GM19240 (cell line): ENCODE data around the gene INTS15.

Experiments used
- DNase-seq: peaks from one replicate; pipeline ENCODE4 v3.0.0; 2011; ENCODE audit warnings: low spot score; ENCODE audit not compliant: insufficient read length

Gene INTS15

DNA sequence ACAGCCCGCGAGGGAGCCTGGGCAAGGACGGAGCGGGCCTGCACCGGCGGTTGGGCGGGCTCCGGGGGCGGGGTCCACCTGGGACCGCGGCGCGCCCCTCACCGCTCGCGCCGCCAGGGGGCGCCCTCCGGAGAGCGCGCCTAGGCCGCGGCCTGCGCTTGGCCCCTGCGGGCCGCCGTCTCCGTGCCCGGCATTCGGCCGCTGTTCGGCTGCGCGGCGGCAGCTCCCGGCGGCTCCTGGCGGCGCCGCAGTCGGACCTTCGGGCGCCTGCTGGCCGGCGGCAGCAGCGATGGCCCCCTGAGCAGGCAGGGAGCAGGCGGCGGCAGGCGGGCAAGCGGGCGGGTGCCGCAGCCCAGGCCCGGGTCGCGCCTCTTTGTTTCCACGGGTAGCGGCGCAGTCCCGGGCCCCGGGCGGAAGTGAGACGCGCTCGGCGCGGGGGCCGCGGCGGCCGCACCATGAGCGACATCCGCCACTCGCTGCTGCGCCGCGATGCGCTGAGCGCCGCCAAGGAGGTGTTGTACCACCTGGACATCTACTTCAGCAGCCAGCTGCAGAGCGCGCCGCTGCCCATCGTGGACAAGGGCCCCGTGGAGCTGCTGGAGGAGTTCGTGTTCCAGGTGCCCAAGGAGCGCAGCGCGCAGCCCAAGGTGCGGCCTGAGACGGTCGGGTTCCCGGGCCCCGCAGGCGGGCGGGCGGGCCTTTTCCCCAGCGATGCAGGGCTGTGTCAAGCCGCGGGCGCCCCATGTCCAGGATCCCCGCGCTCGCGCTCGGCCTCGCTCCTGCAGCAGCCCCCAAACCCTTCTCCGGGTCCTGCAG is at the start of gene INTS15:
INTS15 (plus strand) TSS at position 193 of the 816 bp plus-strand sequence; CDS start at position 456, 263 bp downstream.
- peak; percentile 76 for DNase-seq

DNA sequence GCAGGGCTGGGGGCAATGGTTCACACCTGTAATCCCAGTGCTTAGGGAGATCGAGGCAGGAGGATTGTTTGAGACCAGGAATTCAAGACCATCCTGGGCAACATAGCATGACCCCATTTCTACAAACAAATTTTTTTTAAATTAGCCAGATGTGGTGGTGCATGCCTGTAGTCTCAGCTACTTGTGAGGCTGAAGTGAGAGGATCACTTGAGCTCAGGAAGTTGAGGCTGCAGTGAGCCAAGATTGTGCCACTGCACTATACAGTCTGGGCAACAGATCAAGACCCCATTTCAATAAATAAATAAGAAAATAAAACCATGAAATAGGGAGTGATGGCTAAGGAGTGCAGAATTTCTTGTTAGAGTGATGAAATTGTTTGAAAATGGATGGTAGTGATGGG is 47.5 kb upstream of the INTS15 start:
- no peak for DNase-seq

DNA sequence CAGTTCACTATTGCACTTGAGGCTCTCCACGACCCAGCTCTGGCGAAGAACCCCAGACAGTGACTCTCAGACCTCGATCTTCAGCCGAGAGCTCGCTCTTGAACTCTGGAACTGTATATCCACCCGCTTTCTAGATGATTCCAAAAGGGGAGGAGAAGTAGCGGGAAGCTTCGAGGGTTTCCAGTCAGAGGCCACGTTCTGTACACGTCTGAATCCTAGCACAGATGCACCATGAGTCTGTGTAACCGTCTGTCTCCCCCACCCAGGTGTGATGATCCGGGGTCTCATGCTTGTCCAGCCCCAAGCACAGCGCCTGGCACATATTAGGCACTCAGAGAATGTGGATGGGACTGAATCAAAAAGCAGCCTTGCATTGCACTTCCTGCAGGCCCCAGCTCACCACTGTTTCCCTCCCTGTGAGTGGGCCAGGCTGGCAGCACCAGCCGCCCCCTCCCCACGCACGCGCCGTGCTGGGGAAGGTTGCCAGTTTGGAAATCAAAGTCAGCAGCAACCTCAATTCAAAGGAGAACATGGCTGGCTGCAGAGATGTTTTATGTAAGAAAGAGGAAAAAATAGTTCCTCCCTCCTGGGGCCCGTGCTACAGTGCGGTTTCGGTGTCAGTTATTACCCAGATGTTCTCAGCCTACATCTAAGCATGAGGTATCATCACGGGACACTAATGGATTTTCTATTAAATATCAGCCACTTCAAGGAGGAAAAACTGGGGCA is 44.3 kb upstream of the INTS15 start:
- no peak for DNase-seq

DNA sequence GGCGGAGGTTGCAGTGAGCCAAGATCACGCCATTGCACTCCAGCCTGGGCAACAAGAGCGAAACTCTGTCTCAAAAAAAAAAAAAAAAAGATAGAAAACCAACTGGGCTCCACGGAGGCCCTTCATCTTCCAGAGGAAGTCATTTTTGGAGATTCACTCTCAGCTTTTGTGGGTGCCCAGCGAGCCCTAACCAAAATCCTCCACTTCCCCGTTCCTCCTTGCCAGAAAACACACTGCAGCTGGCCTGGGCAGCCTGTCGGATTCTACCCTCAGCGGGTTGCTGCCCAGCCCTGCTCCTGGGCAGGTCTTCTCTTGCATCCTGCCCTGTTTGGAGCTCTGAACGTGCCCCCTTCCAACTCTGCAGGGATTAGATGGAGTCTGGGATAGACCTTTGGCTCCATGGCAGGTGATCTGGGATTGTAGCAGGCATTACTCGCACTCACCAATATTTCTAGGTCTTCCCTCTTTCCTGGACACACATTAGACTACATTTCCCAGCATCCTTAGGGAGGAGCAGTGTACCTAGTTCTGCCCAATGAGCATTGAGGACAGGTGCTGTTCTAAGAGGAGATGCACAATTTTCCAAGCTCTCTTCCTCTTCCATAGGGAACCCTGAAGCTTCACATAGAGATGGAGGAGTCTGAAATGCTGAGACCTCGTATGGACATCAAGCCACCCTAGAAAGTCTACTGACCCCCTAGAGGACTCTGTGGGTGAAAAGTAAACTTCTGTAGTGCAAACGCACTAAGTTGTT is 43.1 kb upstream of the INTS15 start:
- DNase-seq = no peak

DNA sequence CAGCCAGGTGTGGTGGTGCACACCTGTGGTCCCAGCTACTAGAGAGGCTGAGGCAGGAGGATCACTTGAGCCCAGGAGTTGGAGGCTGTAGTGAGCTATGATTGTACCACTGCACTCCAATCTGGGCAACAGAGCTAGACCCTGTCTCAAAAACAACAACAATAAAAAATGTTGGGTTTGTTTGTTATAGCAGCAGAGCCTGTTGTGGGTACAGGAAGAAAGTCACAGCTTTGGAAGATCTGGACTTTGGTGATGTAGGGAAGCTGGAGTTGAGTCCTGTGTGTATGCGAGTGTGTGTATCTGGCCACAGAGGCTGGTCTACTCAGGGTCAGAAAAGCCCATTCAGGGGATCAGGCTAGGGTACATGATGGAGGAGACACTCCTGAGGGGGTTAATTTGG is 42.4 kb upstream of the INTS15 start:
- no peak for DNase-seq

DNA sequence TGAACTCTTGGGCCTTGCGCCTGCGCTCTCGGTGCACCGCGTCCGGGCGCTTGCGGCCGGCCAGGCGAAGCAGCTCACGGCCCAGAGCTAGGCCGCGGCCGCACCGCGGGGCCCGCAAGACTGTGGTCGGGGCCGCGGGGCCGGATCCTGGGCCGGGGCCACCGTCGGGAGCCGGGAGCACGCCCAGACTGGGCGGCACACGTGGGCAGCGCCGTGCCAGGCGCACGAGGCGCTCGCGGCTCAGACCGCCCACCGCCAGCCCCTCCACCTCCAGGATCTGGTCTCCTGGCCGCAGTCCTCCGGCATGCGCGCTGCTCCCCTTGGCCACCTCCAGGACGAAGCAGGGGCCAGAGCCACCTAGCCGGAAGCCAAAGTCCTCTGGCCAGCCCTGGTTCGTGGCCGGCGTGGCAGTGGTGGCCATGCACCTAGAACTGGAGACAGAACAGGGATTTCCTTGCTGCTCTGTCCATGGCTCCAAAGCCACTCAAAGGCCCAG is 38.8 kb upstream of the INTS15 start, which contains the start of gene GRID2IP:
GRID2IP (minus strand) TSS at position 446 of the 496 bp plus-strand sequence; CDS start at position 421, 25 bp downstream.
- DNase-seq = no peak

DNA sequence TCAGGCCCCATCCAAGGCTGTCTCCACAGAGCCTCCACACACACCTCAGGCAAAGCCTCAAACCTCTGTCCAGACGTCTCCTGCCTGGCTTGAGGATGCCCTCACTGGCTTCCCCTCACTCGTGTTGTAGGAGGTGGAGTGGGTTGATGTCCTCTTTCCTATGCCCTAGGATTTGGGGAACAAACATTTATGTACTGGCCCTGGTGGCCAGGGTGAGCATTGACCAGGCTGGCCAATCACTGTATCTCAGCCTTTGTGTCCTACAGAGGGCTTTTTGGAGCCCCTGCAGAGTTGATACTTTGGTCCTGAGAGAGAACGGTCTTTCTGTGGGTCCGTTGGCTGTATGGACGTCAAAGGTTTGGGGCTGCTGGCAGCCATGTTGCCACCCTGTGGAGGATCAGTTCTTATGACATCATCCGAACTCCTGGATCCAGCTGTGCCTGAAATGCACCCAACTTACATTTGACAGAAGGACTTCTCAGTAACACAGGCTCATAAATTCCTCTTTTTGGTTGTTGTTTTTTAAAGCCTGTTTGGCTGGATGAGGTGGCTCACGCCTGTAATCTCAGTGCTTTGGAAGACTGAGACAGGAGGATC is 36.3 kb upstream of the INTS15 start:
- no peak for DNase-seq

DNA sequence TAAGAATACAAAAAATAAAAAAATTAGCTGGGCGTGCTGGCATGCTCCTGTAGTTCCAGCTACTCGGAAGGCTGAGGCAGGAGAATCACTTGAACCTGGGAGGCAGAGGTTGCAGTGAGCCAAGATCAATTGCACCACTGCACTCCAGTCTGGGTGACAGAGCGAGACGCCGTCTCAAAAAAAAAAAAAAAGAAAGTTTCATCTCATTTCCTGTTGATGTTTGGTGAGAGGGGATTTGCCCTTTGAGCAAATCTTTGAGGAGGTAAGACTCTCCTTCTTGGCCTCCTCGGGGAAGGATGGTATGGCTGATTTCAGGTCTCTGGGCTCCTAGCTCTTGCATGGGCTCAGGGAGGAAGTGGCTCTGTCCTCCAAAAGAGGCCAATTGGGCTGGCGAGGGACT is 35.0 kb upstream of the INTS15 start:
- no peak for DNase-seq

DNA sequence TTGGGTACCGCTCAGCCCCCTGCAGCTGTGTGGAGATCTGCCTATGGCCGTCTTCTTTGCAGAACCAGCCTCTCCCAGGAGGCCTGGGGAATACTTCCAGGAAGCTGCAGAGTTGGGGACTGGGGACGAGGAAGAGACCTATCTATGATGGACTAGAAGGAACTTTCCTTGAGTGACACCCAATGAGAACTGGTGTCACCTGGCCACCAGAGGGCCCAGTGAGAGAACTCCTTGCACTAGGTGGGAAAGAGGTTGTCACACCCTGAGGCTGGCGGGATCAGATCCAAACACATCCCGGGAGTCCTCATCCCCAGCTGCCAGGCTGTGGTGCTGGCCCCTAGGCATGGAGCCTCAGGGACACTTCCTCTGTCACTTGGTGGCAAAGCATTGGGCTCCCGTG is 33.6 kb upstream of the INTS15 start:
- no peak for DNase-seq

DNA sequence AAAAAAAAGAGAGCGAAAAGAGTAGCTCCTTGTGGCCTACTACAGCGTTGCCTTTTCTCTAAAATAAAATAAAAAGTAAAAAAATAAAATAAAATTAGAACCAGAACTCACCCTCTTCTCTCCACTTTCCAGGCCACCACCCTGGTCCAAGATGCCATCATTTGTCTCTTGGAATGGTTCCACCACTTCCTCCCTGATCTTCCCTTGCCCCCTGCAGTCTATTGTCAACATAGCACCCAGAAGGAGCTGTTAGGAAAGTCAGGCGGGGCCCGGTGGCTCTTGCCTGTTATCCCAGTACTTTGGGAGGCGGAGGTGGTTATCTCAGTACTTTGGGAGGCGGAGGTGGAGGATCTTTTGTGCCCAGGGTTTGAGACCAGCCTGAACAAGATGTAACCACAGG is 31.0 kb upstream of the INTS15 start:
- no peak for DNase-seq

DNA sequence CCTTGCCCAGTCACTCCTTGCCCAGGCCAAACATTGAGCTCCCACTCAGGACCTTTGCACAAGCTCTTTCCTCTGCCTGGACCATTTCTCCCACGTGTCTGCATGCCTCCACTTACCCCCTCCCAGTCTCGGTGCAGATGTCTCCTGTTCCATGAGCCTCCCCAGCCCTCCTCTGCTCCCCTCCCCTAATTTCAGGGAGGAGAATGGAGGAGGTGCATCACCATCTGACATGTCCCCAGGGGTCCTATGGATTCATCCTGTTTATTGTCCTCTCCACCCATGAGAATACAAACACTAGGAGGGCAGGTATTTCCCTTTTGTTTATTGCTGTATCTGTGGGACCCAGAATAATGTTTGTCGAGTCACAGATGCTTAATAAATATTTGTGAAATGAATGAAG is 29.9 kb upstream of the INTS15 start:
- no peak for DNase-seq

DNA sequence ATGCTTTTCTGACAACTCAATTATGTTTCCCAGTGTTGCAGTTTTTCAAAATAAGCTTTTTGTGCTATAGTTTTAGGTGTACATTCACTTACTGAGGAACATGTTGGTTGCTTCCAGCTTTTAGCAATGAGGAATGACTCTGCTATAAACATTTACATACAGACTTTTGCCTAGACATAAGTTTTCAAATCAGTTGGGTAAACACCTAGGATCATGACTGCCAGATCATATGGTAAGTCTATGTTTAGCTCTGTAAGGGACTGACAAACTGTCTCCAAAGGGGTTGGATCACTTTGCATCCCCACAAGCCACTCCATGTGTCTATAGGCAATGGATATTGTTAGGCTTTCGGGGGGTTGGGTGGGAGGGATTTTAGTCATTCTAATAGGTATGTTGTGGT is 27.7 kb upstream of the INTS15 start:
- no peak for DNase-seq

DNA sequence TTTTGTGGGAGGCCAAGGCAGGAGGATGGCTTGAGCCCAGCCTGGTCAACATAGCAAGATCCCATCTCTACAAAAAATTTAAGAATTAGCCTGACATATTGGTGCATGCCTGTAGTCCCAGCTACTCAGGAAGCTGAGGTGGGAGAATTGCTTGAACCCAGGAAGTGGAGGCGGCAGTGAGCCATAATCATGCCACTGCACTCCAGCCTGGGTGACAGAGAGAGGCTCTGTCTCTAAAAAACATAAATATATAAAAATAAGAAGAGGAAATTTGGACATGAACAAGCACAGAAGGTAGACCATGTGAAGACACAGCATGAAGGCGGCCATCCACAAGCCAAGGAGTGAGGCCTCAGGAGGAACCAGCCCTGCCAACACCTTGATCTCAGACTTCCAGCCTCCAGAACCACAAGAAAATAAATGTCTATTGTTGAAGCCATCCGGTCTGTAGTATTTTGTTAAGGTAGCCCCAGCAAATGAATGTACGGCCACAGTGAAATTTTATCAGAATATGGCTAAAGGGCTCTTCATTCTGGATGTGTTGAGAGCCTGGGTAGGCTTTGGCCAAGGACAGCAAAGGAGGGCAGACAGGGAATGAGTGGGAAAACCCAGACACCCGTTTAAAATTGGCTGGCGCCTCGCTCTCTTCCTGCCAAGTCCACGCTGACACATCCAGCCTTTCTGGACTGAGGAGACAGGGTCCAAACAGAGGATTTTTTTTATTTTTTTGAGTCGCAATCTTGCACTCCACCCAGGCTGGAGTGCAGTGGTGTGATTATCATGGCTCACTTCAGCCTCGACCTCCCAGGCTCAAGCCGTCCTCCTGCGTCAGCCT is 25.7 kb upstream of the INTS15 start:
- DNase-seq = no peak

DNA sequence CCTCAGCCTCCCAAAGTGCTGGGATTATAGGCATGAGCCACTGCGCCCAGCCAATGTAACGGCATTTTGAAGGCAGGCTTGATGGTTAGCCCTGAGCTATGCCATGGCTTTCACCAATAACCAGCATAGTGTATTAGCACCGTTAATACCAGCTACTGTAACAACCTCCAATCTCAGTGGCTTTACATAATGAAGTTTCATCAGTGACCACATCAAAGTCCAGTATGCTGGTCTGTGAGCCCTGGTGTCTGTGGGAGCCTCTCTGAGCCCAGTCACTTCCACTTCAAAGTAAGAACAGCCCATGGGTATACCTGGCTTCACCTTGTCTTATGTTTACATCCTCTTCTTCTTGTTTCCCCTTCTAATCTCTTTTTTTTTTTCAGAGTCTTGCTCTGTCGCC is 24.2 kb upstream of the INTS15 start:
- no peak for DNase-seq

DNA sequence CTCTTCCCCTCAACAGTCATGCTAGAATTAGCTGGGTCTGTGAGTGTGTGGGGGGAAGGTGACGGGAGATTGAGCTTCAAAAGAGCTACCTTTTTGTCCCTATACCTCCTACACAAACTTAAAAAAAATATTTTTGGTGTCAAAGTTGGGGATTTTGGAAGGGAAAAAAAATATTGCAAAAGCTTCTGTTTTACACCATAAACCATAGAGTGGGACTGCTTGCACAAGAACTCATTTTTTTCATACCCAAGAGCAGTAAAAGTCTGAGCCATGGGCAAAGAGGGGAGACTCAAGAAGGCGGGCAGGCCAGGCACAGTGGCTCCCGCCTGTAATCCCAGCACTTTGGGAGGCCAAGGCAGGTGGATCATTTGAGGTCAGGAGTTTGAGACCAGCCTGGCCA is 21.9 kb upstream of the INTS15 start:
- no peak for DNase-seq

DNA sequence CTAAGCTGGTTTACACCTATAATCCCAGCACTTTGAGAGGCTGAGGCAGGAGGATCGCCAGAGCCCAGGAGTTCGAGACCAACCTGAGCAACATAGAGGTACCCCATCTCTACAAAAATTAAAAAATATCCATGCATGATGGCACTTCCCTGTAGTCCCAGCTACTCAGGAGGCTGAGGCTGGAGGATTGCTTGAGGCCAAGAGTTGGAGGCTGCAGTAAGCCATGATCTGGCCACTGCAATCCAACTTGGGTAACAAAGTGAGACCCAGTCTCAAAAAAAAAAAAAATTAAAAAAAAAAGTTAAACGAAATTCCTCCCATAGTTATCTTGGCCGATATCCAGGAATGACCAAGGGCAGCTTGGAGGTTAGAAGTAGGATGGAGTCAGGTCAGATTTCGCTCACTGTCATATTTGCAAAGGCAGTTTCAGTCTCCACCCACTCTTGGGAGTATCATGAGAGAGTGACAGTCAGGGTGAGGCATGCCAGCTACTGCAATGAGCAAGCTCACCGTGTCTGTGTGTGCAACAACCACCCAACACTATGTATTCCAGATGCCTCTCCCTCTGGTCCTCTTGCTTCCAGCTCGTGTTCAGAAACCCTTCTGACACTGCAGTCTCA is 18.6 kb upstream of the INTS15 start:
- no peak for DNase-seq

DNA sequence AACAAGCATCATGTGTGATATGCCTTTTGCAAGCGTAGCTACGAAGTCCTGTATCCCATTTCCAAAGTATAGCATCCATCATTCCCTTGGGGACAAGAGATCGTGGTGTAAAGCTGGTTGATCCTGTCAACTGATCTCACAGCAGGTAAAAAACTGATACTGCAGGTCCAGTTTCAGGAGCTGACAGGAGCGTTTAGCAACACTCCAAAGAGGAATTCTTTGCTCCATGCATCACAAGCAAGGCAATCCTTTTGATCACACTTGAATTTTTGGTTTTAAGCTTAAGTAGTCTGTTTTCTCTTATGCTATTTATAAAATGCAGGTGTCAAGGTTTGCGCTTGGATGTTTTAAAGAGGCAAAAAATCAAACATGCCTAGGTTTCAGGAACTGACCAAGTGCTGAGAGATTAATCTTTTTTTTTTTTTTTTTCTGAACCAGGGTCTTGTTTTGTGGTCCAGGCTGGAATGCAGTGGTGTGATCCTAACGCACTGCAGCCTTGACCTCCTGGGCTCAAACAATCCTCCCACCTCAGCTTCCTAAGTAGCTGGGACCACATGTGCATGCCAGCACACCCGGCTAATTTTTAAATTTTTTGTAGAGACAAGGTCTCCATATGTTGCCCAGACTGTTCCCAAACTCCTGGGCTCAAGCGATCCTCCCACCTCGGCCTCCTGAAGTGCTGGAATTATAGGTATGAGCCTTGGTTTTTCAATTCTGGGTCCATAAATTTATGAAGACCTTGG is 14.4 kb upstream of the INTS15 start:
- no peak for DNase-seq

DNA sequence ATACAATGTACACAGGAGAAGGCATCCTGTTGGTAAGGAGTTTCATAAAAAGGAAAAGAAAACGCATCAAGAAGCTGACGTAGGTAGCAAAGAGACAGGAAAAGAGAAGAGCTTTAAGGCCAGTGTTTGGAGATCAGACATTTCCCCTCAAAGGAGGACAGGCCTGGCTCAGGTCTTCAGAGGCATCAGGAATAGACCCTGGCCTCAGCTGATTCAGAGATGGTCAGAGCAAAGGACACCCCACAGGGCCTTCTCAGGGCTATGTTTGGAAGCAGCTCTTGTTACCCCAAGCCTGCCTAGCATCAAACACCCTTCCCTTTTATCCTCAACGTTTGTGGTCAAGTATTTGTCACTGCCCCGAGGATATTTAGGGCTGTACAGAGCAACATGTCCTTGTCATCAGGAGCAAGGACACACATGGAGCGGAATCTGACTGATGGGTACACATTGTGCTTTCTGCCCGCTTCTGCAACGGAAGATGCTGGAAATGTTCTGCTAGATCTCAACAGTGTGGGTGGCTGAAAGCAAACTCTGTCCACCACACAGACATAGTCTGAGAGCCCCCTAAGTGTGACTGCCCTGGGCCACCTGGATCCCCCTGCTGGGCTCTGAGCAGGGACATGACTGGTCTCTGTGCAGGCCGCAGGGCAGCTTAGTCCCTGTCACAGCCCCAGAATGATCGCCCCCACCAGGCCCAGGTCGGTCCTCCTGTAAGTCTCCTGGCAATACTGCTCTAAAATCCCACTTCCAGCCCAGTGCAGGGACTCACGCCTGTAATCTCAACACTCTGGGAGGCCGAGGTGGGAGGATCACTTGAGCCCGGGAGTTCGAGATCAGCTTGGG is 13.6 kb upstream of the INTS15 start:
- DNase-seq = no peak
